H1 (cell line): ENCODE measurements around the gene NAV3. TPM values are rescaled to one million over a fixed set of nuclear protein-coding genes. Genes with fewer than 3 reads are reported as not detected.

Source experiments
- CTCF ChIA-PET: fragments of 300-600 bp; sonication (Branson Sonifier 250); formaldehyde crosslinking; loops from one replicate; lab custom pipeline; 2021; ENCODE audit not compliant: partially characterized antibody; lab: Charles Lee
- POLR2A ChIA-PET: fragments of 300-600 bp; sonication (Branson Sonifier 250); formaldehyde crosslinking; loops from one replicate; lab custom pipeline; 2021; ENCODE audit warnings: inconsistent platforms; ENCODE audit not compliant: partially characterized antibody; lab: Charles Lee
- DNase-seq, 2 experiments: peaks; one replicate each; pipeline versions ENCODE4 v3.0.0 to v3.0.0-alpha.2; 2010 to 2022; ENCODE audit warnings: low spot score in 2 of 2, low read depth in 1 of 2, mixed read lengths in 1 of 2
- FAIRE-seq: peaks from 2 replicates; lab custom pipeline; 2011; peaks lifted over from hg19 to GRCh38; lab: Jason Lieb, UNC
- H2AFZ ChIP-seq: 2 replicates; pipeline ENCODE4 v1.8.1; 2012; ENCODE audit warnings: low read length, inconsistent platforms
- H2AK5ac ChIP-seq: 2 replicates; pipeline ENCODE4 v1.6.1; 2013; ENCODE audit warnings: low read depth, low read length
- H2BK120ac ChIP-seq: replicated peaks from 2 replicates; pipeline ENCODE3; 2013; ENCODE audit warnings: low read depth, low read length, inconsistent platforms
- H2BK12ac ChIP-seq: 2 replicates; pipeline ENCODE4 v1.6.1; 2013; ENCODE audit warnings: low read depth, low read length
- H2BK15ac ChIP-seq: 2 replicates; pipeline ENCODE4 v1.6.1; 2013; ENCODE audit warnings: low read length
- H2BK20ac ChIP-seq: 2 replicates; pipeline ENCODE4 v1.6.1; 2013; ENCODE audit warnings: low read length
- H2BK5ac ChIP-seq: 2 replicates; pipeline ENCODE4 v1.6.1; 2013; ENCODE audit warnings: low read depth, low read length
- H3K14ac ChIP-seq: 2 replicates; pipeline ENCODE4 v1.6.1; 2013; ENCODE audit warnings: inconsistent platforms; ENCODE audit not compliant: insufficient read length
- H3K18ac ChIP-seq: 2 replicates; pipeline ENCODE4 v1.6.1; 2013; ENCODE audit warnings: low read length; ENCODE audit errors: extremely low read depth
- H3K23ac ChIP-seq: 2 replicates; pipeline ENCODE4 v1.6.1; 2013; ENCODE audit warnings: inconsistent platforms; ENCODE audit not compliant: insufficient read length
- H3K23me2 ChIP-seq: 2 replicates; pipeline ENCODE4 v1.6.1; 2013; ENCODE audit warnings: low read depth, low read length
- H3K27ac ChIP-seq: 2 replicates; pipeline ENCODE4 v1.6.1; 2011; ENCODE audit warnings: low read depth, low read length, inconsistent platforms
- H3K27me3 ChIP-seq, 4 experiments: replicated peaks in 1 of 4; 1 replicate in 1 of 4; 2 replicates in 3 of 4; pipeline versions ENCODE4 v1.6.1 to v1.8.1; 2011 to 2013; ENCODE audit warnings: low read length in 3 of 4, mild to moderate bottlenecking in 3 of 4, inconsistent platforms in 2 of 4, mixed read lengths in 2 of 4, moderate library complexity in 1 of 4; ENCODE audit not compliant: control insufficient read depth in 3 of 4, insufficient read depth in 3 of 4; ENCODE audit errors: extremely low read depth in 1 of 4
- H3K36me3 ChIP-seq, 4 experiments: 2 replicates each; pipeline versions ENCODE4 v1.6.1 to v1.8.1; 2011 to 2013; ENCODE audit warnings: mild to moderate bottlenecking in 4 of 4, low read length in 3 of 4, moderate library complexity in 2 of 4, control low read depth in 1 of 4, inconsistent platforms in 1 of 4; ENCODE audit not compliant: insufficient read depth in 4 of 4, control insufficient read depth in 2 of 4
- H3K4ac ChIP-seq: replicated peaks from 2 replicates; pipeline ENCODE3; 2013; ENCODE audit warnings: low read length, low read depth, mixed read lengths, inconsistent platforms; ENCODE audit not compliant: insufficient read length
- H3K4me1 ChIP-seq, 4 experiments: replicated peaks in 1 of 4; 1 replicate in 1 of 4; 2 replicates in 3 of 4; pipeline versions ENCODE4 v1.6.1 to v1.8.1; 2011 to 2013; ENCODE audit warnings: low read length in 3 of 4, inconsistent platforms in 2 of 4, mixed read lengths in 1 of 4; ENCODE audit not compliant: insufficient read depth in 4 of 4, control insufficient read depth in 3 of 4
- H3K4me2 ChIP-seq, 2 experiments: 2 replicates each; pipeline versions ENCODE4 v1.6.1 to v1.8.1; 2011 to 2013; ENCODE audit warnings: low read depth in 2 of 2, low read length in 2 of 2, control low read depth in 1 of 2, inconsistent platforms in 1 of 2, mild to moderate bottlenecking in 1 of 2; ENCODE audit not compliant: insufficient read depth in 1 of 2
- H3K4me3 ChIP-seq, 4 experiments: fragments of 200-600, 300-600 bp in 1 of 4; sonication (generic), shearing (Covaris generic), sonication (Bioruptor Twin) in 1 of 4; 2 replicates each; pipeline versions ENCODE4 v1.5.1 to v1.8.1; 2011 to 2016; ENCODE audit warnings: low read length in 4 of 4, low read depth in 3 of 4, control low read depth in 2 of 4, inconsistent platforms in 2 of 4, mild to moderate bottlenecking in 2 of 4, mixed read lengths in 1 of 4, moderate library complexity in 1 of 4; ENCODE audit not compliant: insufficient read depth in 2 of 4; ENCODE audit errors: extremely low read depth in 1 of 4
- H3K56ac ChIP-seq: replicated peaks from 2 replicates; pipeline ENCODE3; 2013; ENCODE audit warnings: low read depth, mild to moderate bottlenecking, mixed read lengths, low read length, inconsistent platforms; ENCODE audit not compliant: insufficient read length
- H3K79me1 ChIP-seq: 2 replicates; pipeline ENCODE4 v1.6.1; 2013; ENCODE audit warnings: low read depth, low read length, control low read depth
- H3K79me2 ChIP-seq, 2 experiments: 2 replicates each; pipeline versions ENCODE4 v1.6.1 to v1.8.1; 2012 to 2013; ENCODE audit warnings: low read length in 2 of 2, mild to moderate bottlenecking in 2 of 2, inconsistent platforms in 1 of 2; ENCODE audit not compliant: insufficient read depth in 2 of 2, control insufficient read depth in 1 of 2
- H3K9ac ChIP-seq, 4 experiments: replicated peaks in 1 of 4; 1 replicate in 1 of 4; 2 replicates in 3 of 4; pipeline versions ENCODE4 v1.6.1 to v1.8.1; 2011 to 2013; ENCODE audit warnings: low read depth in 3 of 4, low read length in 3 of 4, control low read depth in 2 of 4, mild to moderate bottlenecking in 2 of 4, moderate library complexity in 2 of 4, inconsistent platforms in 1 of 4; ENCODE audit errors: extremely low read depth in 1 of 4
- H3K9me3 ChIP-seq, 2 experiments: 2 replicates each; pipeline versions ENCODE4 v1.6.1 to v1.8.1; 2012 to 2013; ENCODE audit warnings: mild to moderate bottlenecking in 2 of 2, moderate library complexity in 2 of 2, control low read depth in 1 of 2, inconsistent platforms in 1 of 2, low read depth in 1 of 2, low read length in 1 of 2, mixed read lengths in 1 of 2; ENCODE audit not compliant: insufficient read depth in 2 of 2
- H4K20me1 ChIP-seq, 2 experiments: replicated peaks in 1 of 2; 2 replicates each; pipeline versions ENCODE3 to v1.8.1; 2011 to 2013; ENCODE audit warnings: inconsistent platforms in 2 of 2, low read length in 2 of 2, mild to moderate bottlenecking in 1 of 2; ENCODE audit not compliant: insufficient read depth in 2 of 2, control insufficient read depth in 1 of 2
- H4K5ac ChIP-seq: 2 replicates; pipeline ENCODE4 v1.6.1; 2013; ENCODE audit warnings: low read length, low read depth, mixed read lengths, inconsistent platforms; ENCODE audit not compliant: insufficient read length
- H4K8ac ChIP-seq: 2 replicates; pipeline ENCODE4 v1.8.0; 2013; ENCODE audit warnings: mild to moderate bottlenecking, moderate library complexity, low read length, inconsistent platforms; ENCODE audit not compliant: insufficient read depth; ENCODE audit errors: extremely low read depth
- H4K91ac ChIP-seq: replicated peaks from 2 replicates; pipeline ENCODE3; 2013; ENCODE audit warnings: low read length, mixed read lengths, inconsistent platforms; ENCODE audit not compliant: insufficient read length
- BCL11A ChIP-seq, 2 experiments: IDR thresholded peaks; one replicate each; pipeline ENCODE4 v1.6.1; 2011; ENCODE audit warnings: low read depth in 2 of 2, low read length in 2 of 2, mild to moderate bottlenecking in 2 of 2
- BRCA1 ChIP-seq: IDR thresholded peaks from 2 replicates; pipeline ENCODE4 v1.6.1; 2012; ENCODE audit warnings: low read depth, low read length, improper control_type of control experiment
- CBX5 ChIP-seq: fragments of 300-800, 300-1000 bp; sonication (generic); IDR thresholded peaks from 2 replicates; pipeline ENCODE4 v1.7.1; 2016; ENCODE audit warnings: antibody characterized with exemption, low read length, low read depth
- CHD1 ChIP-seq: IDR thresholded peaks from 2 replicates; pipeline ENCODE4 v1.6.1; 2012; ENCODE audit warnings: low read depth, low read length, improper control_type of control experiment
- EP300 ChIP-seq, 2 experiments: IDR thresholded peaks; 1 replicate in 1 of 2; 2 replicates in 1 of 2; pipeline ENCODE4 v1.6.1; 2011 to 2012; ENCODE audit warnings: low read depth in 2 of 2, low read length in 2 of 2, mild to moderate bottlenecking in 2 of 2, borderline replicate concordance in 1 of 2, inconsistent platforms in 1 of 2, moderate library complexity in 1 of 2
- EZH2 ChIP-seq: fragments of 200-600 bp; sonication (generic); IDR thresholded peaks from 2 replicates; pipeline ENCODE4 v1.7.1; 2012; ENCODE audit warnings: low read depth, mild to moderate bottlenecking, moderate library complexity, low read length, inconsistent platforms; ENCODE audit not compliant: severe bottlenecking
- FOSL1 ChIP-seq: IDR thresholded peaks from 2 replicates; pipeline ENCODE4 v1.6.1; 2011; ENCODE audit warnings: mild to moderate bottlenecking, low read depth, low read length, moderate library complexity; ENCODE audit not compliant: insufficient read depth
- GABPA ChIP-seq: IDR thresholded peaks from 2 replicates; pipeline ENCODE4 v1.6.1; 2011; ENCODE audit warnings: mild to moderate bottlenecking, low read length, moderate library complexity, borderline replicate concordance; ENCODE audit not compliant: insufficient read depth
- HDAC2 ChIP-seq, 2 experiments: fragments of 300-600 bp in 1 of 2; sonication (generic) in 1 of 2; IDR thresholded peaks; 2 replicates each; pipeline ENCODE4 v1.6.1; 2011 to 2012; ENCODE audit warnings: low read depth in 2 of 2, low read length in 2 of 2, mild to moderate bottlenecking in 2 of 2, moderate library complexity in 2 of 2, borderline replicate concordance in 1 of 2, inconsistent platforms in 1 of 2
- JUND ChIP-seq: IDR thresholded peaks from 2 replicates; pipeline ENCODE4 v1.6.1; 2011; ENCODE audit warnings: mild to moderate bottlenecking, improper control_type of control experiment, low read length
- MAX ChIP-seq: IDR thresholded peaks from 2 replicates; pipeline ENCODE4 v1.6.1; 2012; ENCODE audit warnings: inconsistent platforms
- RFX5 ChIP-seq: IDR thresholded peaks from 2 replicates; pipeline ENCODE4 v1.6.1; 2011; ENCODE audit warnings: low read depth, low read length, improper control_type of control experiment, borderline replicate concordance
- SIX5 ChIP-seq: IDR thresholded peaks from 2 replicates; pipeline ENCODE4 v1.6.1; 2011; ENCODE audit warnings: mild to moderate bottlenecking, low read depth, low read length
- SUZ12 ChIP-seq: fragments of 200-600 bp; sonication (generic); IDR thresholded peaks from 2 replicates; pipeline ENCODE4 v1.6.1; 2012; ENCODE audit warnings: mild to moderate bottlenecking, inconsistent platforms, low read length, moderate library complexity, mixed read lengths
- TAF7 ChIP-seq: optimal IDR thresholded peaks from 2 replicates; pipeline ENCODE3; 2011; ENCODE audit warnings: low read depth, mild to moderate bottlenecking, inconsistent platforms, low read length, moderate library complexity, borderline replicate concordance
- polyA plus RNA-seq, 7 experiments: library from polyadenylated mRNA; depleted of rRNA in 3 of 7; stranded (reverse) in 5 of 7; unstranded in 2 of 7; fragments of >200 nt in 5 of 7; fragments of 200-250 nt in 2 of 7; gene quantifications; 1 replicate in 5 of 7; 2 replicates in 1 of 7; 4 replicates in 1 of 7; pipeline versions ENCODE4 v1.2.1 to v1.2.3, GENCODE V29; 2011 to 2013; ENCODE audit warnings: missing spikeins in 2 of 7, mixed read lengths in 2 of 7
- total RNA-seq: library from RNA; stranded (reverse); fragmentation: NEBNext Ultra II Directional; extraction: Animal tissue kit (Norgen Biotek cat#: 25700); gene quantifications from 2 replicates; pipeline ENCODE4 v1.2.1, GENCODE V29; 2021

Gene NAV3
- total and polyA plus RNA-seq, 2 of the 8 experiments (the other 6 are each of a cell fraction or from before 2014, with no cell fraction given) = 0.47 to 5.0 TPM

- Histone ChIP-seq H3K36me3 (no peaks in the 10 kb centered on the region), H3K79me2 (no peaks in the 10 kb centered on the region), H3K79me1 (no peaks in the 10 kb centered on the region), H3K23me2 (no peaks in the 10 kb centered on the region), H3K4me2 (no peak overlapping the region), H2BK20ac (no peak overlapping the region), H4K5ac (no peak overlapping the region), H3K27ac (no peak overlapping the region), H2AK5ac (no peak overlapping the region), H2BK12ac (no peak overlapping the region), H4K20me1 (no peaks in the 10 kb centered on the region), H3K56ac (no peak overlapping the region), H3K27me3 (no peaks in the 10 kb centered on the region), H3K18ac (no peak overlapping the region), H4K91ac (no peak overlapping the region), H2BK5ac (no peak overlapping the region), H2BK120ac (no peak overlapping the region), H4K8ac (no peak overlapping the region), H3K4me3 (no peak overlapping the region), H3K4ac (no peak overlapping the region), H3K23ac (no peak overlapping the region), H2AFZ (no peak overlapping the region), H3K4me1 (peaks cover 0 to 4% (median 0%) of the 10 kb centered on the region in 4 experiments; a peak in 1 of 7 replicates), H3K9me3 (no peaks in the 10 kb centered on the region), H3K14ac (no peak overlapping the region), H3K9ac (no peak overlapping the region), H2BK15ac (no peak overlapping the region)
- FAIRE-seq (no peak), DNase-seq (no peak)
- ChIA-PET POLR2A (no interaction called here), CTCF (no interaction called here)
- TF ChIP-seq HDAC2 (IDR thresholded peaks at IDR 0.05; ENCODE audit: borderline replicate concordance in 1 of 2, low read depth in 2 of 2, low read length in 2 of 2) (no peak), SUZ12 (no peak), RFX5 (no peak), BCL11A (IDR thresholded peaks at IDR 0.05; ENCODE audit: low read depth in 2 of 2, low read length in 2 of 2) (no peak), EP300 (IDR thresholded peaks at IDR 0.05; ENCODE audit: borderline replicate concordance in 1 of 2, low read depth in 2 of 2, low read length in 2 of 2) (no peak), CBX5 (no peak), FOSL1 (no peak), SIX5 (no peak), MAX (no peak), JUND (no peak), EZH2 (no peak), TAF7 (no peak), BRCA1 (no peak), CHD1 (no peak), GABPA (no peak)
Measured at GRCh38 chr12:78183824-78184223, 353.1 kb downstream of the NAV3 start.
